Measurements from ENCODE around the gene FOXO3. TPM values are rescaled to one million over a fixed set of nuclear protein-coding genes. Genes with fewer than 3 reads are reported as not detected.

FOXO3 gene
- total RNA-seq, 2 donors from 2014 or later: 16.4 to 20.3 TPM

GRCh38 chr6:108610270-108610839 is 49.6 kb downstream of the FOXO3 start:
- Histone ChIP-seq H3K27me3 (ENCODE audit: control insufficient read depth, insufficient read depth, low read length, poor library complexity, severe bottlenecking) (no peaks in the 10 kb centered on the region), H3K36me3 (ENCODE audit: control insufficient read depth, insufficient read depth, low read length) (no peaks in the 10 kb centered on the region), H3K9me3 (ENCODE audit: control insufficient read depth, low read length) (no peaks in the 10 kb centered on the region), H3K4me1 (ENCODE audit: control insufficient read depth, insufficient read depth, low read length) (peaks cover 4% of the 10 kb centered on the region), H3K4me3 (ENCODE audit: low read length) (no peak overlapping the region), H3K9ac (ENCODE audit: extremely low read depth, low read length, poor library complexity, severe bottlenecking) (no peak overlapping the region), H3K27ac (ENCODE audit: low read depth, low read length) (no peak overlapping the region)
- Mint-ChIP-seq H3K27me3 (ENCODE audit: insufficient read depth) (no peaks in the 10 kb centered on the region), H3K4me3 (no peak overlapping the region), H3K9me3 (peaks cover 9% of the 10 kb centered on the region), H3K27ac (no peak overlapping the region), H3K4me1 (peaks cover 29% of the 10 kb centered on the region), H3K36me3 (ENCODE audit: low read depth) (peaks cover 7% of the 10 kb centered on the region)
- no peak for DNase-seq
- WGBS, 2 experiments (ENCODE audit: insufficient coverage in 1 of 2, insufficient read length in 1 of 2): 74 to 82% methylated on average over 2 to 3 of the region's 3 CpGs
- no peak for TF ChIP-seq CTCF (conservative IDR thresholded peaks at IDR 0.05)

GRCh38 chr6:108610957-108611586 is 50.4 kb downstream of the FOXO3 start:
- H3K27ac Mint-ChIP-seq: no peak overlapping the region
- peaks cover 9% of the 10 kb centered on the region for H3K9me3 Mint-ChIP-seq
- H3K27me3 Mint-ChIP-seq (ENCODE audit: insufficient read depth): no peaks in the 10 kb centered on the region
- Histone ChIP-seq H3K9ac (ENCODE audit: extremely low read depth, low read length, poor library complexity, severe bottlenecking) (no peak overlapping the region), H3K27ac (ENCODE audit: low read depth, low read length) (no peak overlapping the region), H3K4me1 (ENCODE audit: control insufficient read depth, insufficient read depth, low read length) (peaks cover 4% of the 10 kb centered on the region), H3K27me3 (ENCODE audit: control insufficient read depth, insufficient read depth, low read length, poor library complexity, severe bottlenecking) (no peaks in the 10 kb centered on the region), H3K9me3 (ENCODE audit: control insufficient read depth, low read length) (no peaks in the 10 kb centered on the region), H3K36me3 (ENCODE audit: control insufficient read depth, insufficient read depth, low read length) (no peaks in the 10 kb centered on the region), H3K4me3 (ENCODE audit: low read length) (no peak overlapping the region)
- TF ChIP-seq CTCF (conservative IDR thresholded peaks at IDR 0.05): no peak
- WGBS, 2 experiments (ENCODE audit: insufficient coverage in 1 of 2, insufficient read length in 1 of 2): 72 to 80% methylated on average over 1 to 4 of the region's 4 CpGs
- peaks cover 7% of the 10 kb centered on the region for H3K36me3 Mint-ChIP-seq (ENCODE audit: low read depth)
- peaks cover 23% of the 10 kb centered on the region for H3K4me1 Mint-ChIP-seq
- no peak for DNase-seq
- no peak overlapping the region for H3K4me3 Mint-ChIP-seq

DNA sequence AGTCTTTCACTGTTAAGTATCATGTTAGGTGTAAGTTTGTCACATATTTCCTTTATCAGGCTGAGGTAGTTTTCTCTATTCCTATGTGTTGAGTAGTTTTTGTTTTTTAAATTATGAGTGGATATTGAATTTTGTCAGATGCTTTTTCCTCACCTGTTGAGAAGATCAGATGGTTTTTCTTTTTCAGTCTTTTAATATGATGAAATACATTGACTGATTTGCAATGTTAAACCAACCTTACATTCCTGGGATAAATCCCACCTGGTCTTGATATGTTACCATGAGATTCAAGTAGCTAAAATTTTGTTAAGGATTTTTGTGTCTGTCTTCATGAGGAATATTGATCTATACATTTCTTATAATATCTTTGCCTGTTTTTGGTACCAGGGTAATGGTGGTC is 52.1 kb downstream of the FOXO3 start:
- Histone ChIP-seq H3K27ac (ENCODE audit: low read depth, low read length) (no peak overlapping the region), H3K9ac (ENCODE audit: extremely low read depth, low read length, poor library complexity, severe bottlenecking) (no peak overlapping the region), H3K27me3 (ENCODE audit: control insufficient read depth, insufficient read depth, low read length, poor library complexity, severe bottlenecking) (no peaks in the 10 kb centered on the region), H3K4me1 (ENCODE audit: control insufficient read depth, insufficient read depth, low read length) (peaks cover 4% of the 10 kb centered on the region), H3K36me3 (ENCODE audit: control insufficient read depth, insufficient read depth, low read length) (no peaks in the 10 kb centered on the region), H3K9me3 (ENCODE audit: control insufficient read depth, low read length) (no peaks in the 10 kb centered on the region), H3K4me3 (ENCODE audit: low read length) (no peak overlapping the region)
- H3K4me1 Mint-ChIP-seq: peaks cover 17% of the 10 kb centered on the region
- no peak overlapping the region for H3K27ac Mint-ChIP-seq
- peaks cover 9% of the 10 kb centered on the region for H3K9me3 Mint-ChIP-seq
- no peaks in the 10 kb centered on the region for H3K27me3 Mint-ChIP-seq (ENCODE audit: insufficient read depth)
- no peak for TF ChIP-seq CTCF (conservative IDR thresholded peaks at IDR 0.05)
- no peak for DNase-seq
- no peak overlapping the region for H3K4me3 Mint-ChIP-seq
- H3K36me3 Mint-ChIP-seq (ENCODE audit: low read depth): peaks cover 7% of the 10 kb centered on the region
